ENCODE measurements around the gene CXorf51B. TPM values are rescaled to one million over a fixed set of nuclear protein-coding genes. Genes with fewer than 3 reads are reported as not detected.
"Not testable (repeated sequence)": the region's sequence is repeated elsewhere in the genome, so short reads cannot be mapped to it uniquely, and the experiment has no call there.

The CXorf51B gene
- total RNA-seq (2014; rRNA removed; shearing (Covaris generic)): not detected in 2 replicates
- not detected in 2 replicates for polyA plus RNA-seq (2016; fragmentation: Nextera tagmentation; extraction: Ambion mirVana)
- long read RNA-seq: 0 reads

GRCh38 chrX:146809471-146809870, at the start of gene CXorf51B:
CXorf51B (plus strand) TSS chrX:146809771; CDS start chrX:146809792, 21 bp downstream.
- H3K36me3 Mint-ChIP-seq (ENCODE audit: low read depth); H3K9me3 Mint-ChIP-seq; H3K27me3 Mint-ChIP-seq (ENCODE audit: insufficient read depth, low read depth, poor library complexity); H2AFZ ChIP-seq; H3F3A ChIP-seq (replicated peaks; ENCODE audit: low read depth); H4K20me1 ChIP-seq (replicated peaks; ENCODE audit: insufficient read depth); H3K4me1 Mint-ChIP-seq; H3K36me3 ChIP-seq (ENCODE audit: insufficient read depth); DNase-seq (ENCODE audit: low spot score); ATAC-seq; H3K4me2 ChIP-seq; H3K27ac Mint-ChIP-seq; H3K79me2 ChIP-seq (replicated peaks; ENCODE audit: insufficient read depth); H3K4me1 ChIP-seq (ENCODE audit: insufficient read depth); H3K4me3 ChIP-seq; H3K9me2 ChIP-seq (ENCODE audit: insufficient read depth); H3K4me3 Mint-ChIP-seq; H3K27ac ChIP-seq (ENCODE audit: low read depth); H3K27me3 ChIP-seq (ENCODE audit: insufficient read depth): not testable (repeated sequence)

GRCh38 chrX:146814644-146815043, 5.1 kb downstream of the CXorf51B start, which contains the start of gene CXorf51A:
CXorf51A (minus strand) TSS chrX:146814744; CDS start chrX:146814723, 21 bp downstream.
- H3K27ac Mint-ChIP-seq; H3K4me3 Mint-ChIP-seq; H3K4me3 ChIP-seq; H3K27me3 ChIP-seq (ENCODE audit: insufficient read depth); DNase-seq (ENCODE audit: low spot score); H2AFZ ChIP-seq; H3K36me3 Mint-ChIP-seq (ENCODE audit: low read depth); H4K20me1 ChIP-seq (replicated peaks; ENCODE audit: insufficient read depth); H3K79me2 ChIP-seq (replicated peaks; ENCODE audit: insufficient read depth); H3K9me2 ChIP-seq (ENCODE audit: insufficient read depth); H3K9me3 Mint-ChIP-seq; H3K4me1 ChIP-seq (ENCODE audit: insufficient read depth); ATAC-seq; H3F3A ChIP-seq (replicated peaks; ENCODE audit: low read depth); H3K36me3 ChIP-seq (ENCODE audit: insufficient read depth); H3K27me3 Mint-ChIP-seq (ENCODE audit: insufficient read depth, low read depth, poor library complexity); H3K4me2 ChIP-seq; H3K27ac ChIP-seq (ENCODE audit: low read depth); H3K4me1 Mint-ChIP-seq: not testable (repeated sequence)

- H3K9me2 ChIP-seq (ENCODE audit: insufficient read depth): no peaks in the 10 kb centered on the region
- Mint-ChIP-seq H3K36me3 (ENCODE audit: low read depth) (no peaks in the 10 kb centered on the region; the same call in 2 of the 3 replicates), H3K4me1 (no peaks in the 10 kb centered on the region), H3K27me3 (ENCODE audit: insufficient read depth, low read depth, poor library complexity) (no peaks in the 10 kb centered on the region), H3K9me3 (peaks cover 58% of the 10 kb centered on the region), H3K4me3 (no peak overlapping the region), H3K27ac (no peak overlapping the region)
- H3K27ac ChIP-seq (ENCODE audit: low read depth): no peak overlapping the region
- ATAC-seq (no peak), DNase-seq (ENCODE audit: low spot score) (no peak)
- H3K79me2 ChIP-seq (replicated peaks; ENCODE audit: insufficient read depth): no peaks in the 10 kb centered on the region
- no peak overlapping the region for H3K4me2 ChIP-seq
- H3F3A ChIP-seq (replicated peaks; ENCODE audit: low read depth): no peaks in the 10 kb centered on the region
- H3K4me3 ChIP-seq: no peak overlapping the region
- H2AFZ ChIP-seq: no peak overlapping the region
- H3K4me1 ChIP-seq (ENCODE audit: insufficient read depth): no peaks in the 10 kb centered on the region
- H3K27me3 ChIP-seq (ENCODE audit: insufficient read depth): no peaks in the 10 kb centered on the region
- no peaks in the 10 kb centered on the region for H3K36me3 ChIP-seq (ENCODE audit: insufficient read depth)
- H4K20me1 ChIP-seq (replicated peaks; ENCODE audit: insufficient read depth): no peaks in the 10 kb centered on the region
- no peak for TF ChIP-seq ZNF331 (CRISPR knock-in tag; IDR thresholded peaks at IDR 0.05; ENCODE audit: low read depth)
- no peak for TF ChIP-seq ETS1 (IDR thresholded peaks at IDR 0.05)
- TF ChIP-seq CREB1 (CRISPR knock-in tag; IDR thresholded peaks at IDR 0.05; ENCODE audit: low read depth): no peak
- no peak for TF ChIP-seq ZNF114 (CRISPR knock-in tag; IDR thresholded peaks at IDR 0.05)
- no peak for TF ChIP-seq JUNB (IDR thresholded peaks at IDR 0.05; ENCODE audit: unreplicated experiment)
- TF ChIP-seq REST (IDR thresholded peaks at IDR 0.05; ENCODE audit: unreplicated experiment): no peak
- no peak for TF ChIP-seq NANOG (IDR thresholded peaks at IDR 0.05; ENCODE audit: borderline replicate concordance)
- TF ChIP-seq CTCF (conservative IDR thresholded peaks at IDR 0.05; ENCODE audit: low read depth in 2 of 2): no peak
Measured at GRCh38 chrX:146831994-146832393, 22.4 kb downstream of the CXorf51B start.

Measured in GM23338 (cell line).